Measurements from ENCODE around the gene FBXL17.

FBXL17 gene

GRCh38 chr5:108249095-108249784 lies 132.7 kb downstream of the FBXL17 start:
- no peak for DNase-seq (ENCODE audit: low read depth)

- no peak for DNase-seq (ENCODE audit: low read depth)
These were observed 142.7 kb downstream of the FBXL17 start for GRCh38 chr5:108238936-108239887.

GRCh38 chr5:108238461-108238860 lies 143.4 kb downstream of the FBXL17 start:
- DNase-seq (ENCODE audit: low read depth): no peak

GRCh38 chr5:108233617-108234155 lies 148.2 kb downstream of the FBXL17 start:
- DNase-seq (ENCODE audit: low read depth): no peak

- no peak for DNase-seq (ENCODE audit: low read depth)
These were observed 149.1 kb downstream of the FBXL17 start for GRCh38 chr5:108232805-108233204.

GRCh38 chr5:108222011-108222410 lies 159.9 kb downstream of the FBXL17 start:
- DNase-seq (ENCODE audit: low read depth): no peak

- no peak for DNase-seq (ENCODE audit: low read depth)
These were observed 161.1 kb downstream of the FBXL17 start for GRCh38 chr5:108220834-108221233.

GRCh38 chr5:108216890-108217289 lies 165.0 kb downstream of the FBXL17 start:
- peak; percentile 60 for DNase-seq (ENCODE audit: low read depth)

GRCh38 chr5:108214857-108215256 lies 167.0 kb downstream of the FBXL17 start:
- DNase-seq (ENCODE audit: low read depth): no peak

- peak; percentile 29 for DNase-seq (ENCODE audit: low read depth)
These were observed 169.0 kb downstream of the FBXL17 start for GRCh38 chr5:108212775-108213346.

- DNase-seq (ENCODE audit: low read depth): no peak
These were observed 175.2 kb downstream of the FBXL17 start for GRCh38 chr5:108206707-108207106.

GRCh38 chr5:108201721-108202120 lies 180.2 kb downstream of the FBXL17 start:
- DNase-seq (ENCODE audit: low read depth): no peak

GRCh38 chr5:108196276-108196675 lies 185.6 kb downstream of the FBXL17 start:
- peak; percentile 9 for DNase-seq (ENCODE audit: low read depth)

- DNase-seq (ENCODE audit: low read depth): peak; percentile 94
These were observed 188.7 kb downstream of the FBXL17 start for GRCh38 chr5:108193021-108193795.

GRCh38 chr5:108184940-108185339 lies 197.0 kb downstream of the FBXL17 start:
- DNase-seq (ENCODE audit: low read depth): no peak

- no peak for DNase-seq (ENCODE audit: low read depth)
These were observed 199.9 kb downstream of the FBXL17 start for GRCh38 chr5:108181975-108182374.

GRCh38 chr5:108174286-108174685 lies 207.6 kb downstream of the FBXL17 start:
- DNase-seq (ENCODE audit: low read depth): no peak

- DNase-seq (ENCODE audit: low read depth): no peak
These were observed 210.1 kb downstream of the FBXL17 start for GRCh38 chr5:108171759-108172158.

- DNase-seq (ENCODE audit: low read depth): no peak
These were observed 213.0 kb downstream of the FBXL17 start for GRCh38 chr5:108168915-108169314.

GRCh38 chr5:108167174-108167573 lies 214.7 kb downstream of the FBXL17 start:
- DNase-seq (ENCODE audit: low read depth): no peak

GRCh38 chr5:108164574-108164973 lies 217.3 kb downstream of the FBXL17 start:
- no peak for DNase-seq (ENCODE audit: low read depth)

GRCh38 chr5:108152854-108153253 lies 229.0 kb downstream of the FBXL17 start:
- DNase-seq (ENCODE audit: low read depth): peak; percentile 21

All from EH (cell line).